Left cardiac atrium (tissue), 4 donors: ENCODE measurements around the gene SLAMF1. TPM values are rescaled to one million over a fixed set of nuclear protein-coding genes. Genes with fewer than 3 reads are reported as not detected.
"Not testable (repeated sequence)": the region's sequence is repeated elsewhere in the genome, so short reads cannot be mapped to it uniquely, and the experiment has no call there.

Experiments
- ATAC-seq, 2 donors: fragments of 200-7000 bp; cut with Tn5 transposase; one replicate each; pipeline ENCODE4 v1.9.1; 2020; ENCODE audit warnings: mild to moderate bottlenecking in 2 of 2, moderate library complexity in 2 of 2
- DNase-seq: peaks from one replicate; pipeline ENCODE4 v3.0.0-alpha.2; 2020
- intact Hi-C, 2 donors: fragments of 100-400 bp; cut with DNase I; formaldehyde crosslinking; loops; one replicate each; pipeline versions ENCODE4 v1.14.1 to v1.15.1; 2022 to 2023
- total RNA-seq, 2 donors: library from RNA; stranded (reverse); fragmentation: NEBNext Ultra II Directional; extraction: Animal tissue kit (Norgen Biotek cat#: 25700); gene quantifications; one replicate each; pipeline ENCODE4 v1.2.1, GENCODE V29; 2021
- donor health status: DM: no; HTN: yes; CAD: no.
- donor health status: DM: no; HTN: yes; CAD: no; lungs with severe emphysema.
- donor health status: DM: yes; HTN: yes; CAD: no.
- donor health status: Dilated cardiomyopathy.

The SLAMF1 gene
- total RNA-seq, 2 donors from 2014 or later, result 0.91 to 0.94 TPM

DNA sequence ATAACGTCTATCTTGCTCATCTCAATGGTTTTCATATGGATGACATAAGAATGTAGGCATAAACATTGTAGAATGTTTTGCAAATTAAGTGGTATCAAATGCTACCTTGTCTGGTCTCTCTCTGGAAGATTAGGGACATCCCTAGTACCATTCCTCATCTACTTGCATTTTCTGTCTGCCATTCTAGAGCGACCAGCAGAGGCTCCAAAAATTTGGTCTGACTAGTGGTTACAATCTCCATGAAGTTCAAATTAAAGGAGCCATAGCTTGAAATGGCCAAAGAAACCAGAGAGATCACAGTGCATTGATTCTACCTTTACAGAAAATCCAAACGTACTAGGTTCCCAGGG, 68.7 kb downstream of the SLAMF1 start:
- DNase-seq (no peak), ATAC-seq (no peak)
- intact Hi-C loops, result no loop called here

DNA sequence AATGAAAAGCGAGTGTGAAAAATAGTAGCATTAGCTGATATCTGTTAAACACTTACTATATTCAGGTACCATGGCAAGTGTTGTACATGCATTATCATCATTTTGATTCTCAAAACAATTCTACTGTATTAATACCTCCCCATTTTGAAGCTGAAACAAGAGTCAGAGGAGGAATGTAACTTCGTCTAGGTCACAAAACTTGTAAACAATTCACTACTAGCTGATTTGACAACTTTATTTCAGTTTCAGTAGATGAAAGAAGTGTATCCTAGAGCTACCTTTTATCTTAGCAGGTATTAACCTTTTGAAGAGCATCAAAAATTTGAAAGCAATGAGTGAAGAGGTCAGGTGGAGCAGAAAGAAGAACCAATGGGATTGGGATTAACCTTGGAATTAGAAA, 69.2 kb downstream of the SLAMF1 start:
- intact Hi-C loops, result no loop called here
- DNase-seq, result no peak
- ATAC-seq, result no peak

DNA sequence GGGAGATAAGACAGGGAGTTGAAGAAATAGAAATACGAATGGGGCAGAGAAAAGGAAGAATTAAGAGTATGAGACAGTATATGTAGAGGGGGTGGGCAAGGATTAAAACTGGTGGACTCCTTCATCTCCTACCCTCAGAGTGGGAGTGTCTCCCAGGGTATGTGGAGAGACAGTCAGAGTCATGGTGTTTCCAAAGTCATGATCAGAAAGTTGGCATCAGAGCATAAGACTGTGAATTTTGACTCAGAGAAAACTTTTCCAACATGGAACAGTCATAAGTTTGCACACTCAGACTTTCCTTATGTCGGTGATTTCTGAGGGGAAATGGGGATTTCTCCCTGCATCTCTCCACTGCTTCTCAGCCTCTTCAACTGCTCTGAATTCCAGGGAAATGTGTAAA, 70.0 kb downstream of the SLAMF1 start:
- no peak for DNase-seq
- no peak for ATAC-seq
- intact Hi-C loops, result no loop called here

DNA sequence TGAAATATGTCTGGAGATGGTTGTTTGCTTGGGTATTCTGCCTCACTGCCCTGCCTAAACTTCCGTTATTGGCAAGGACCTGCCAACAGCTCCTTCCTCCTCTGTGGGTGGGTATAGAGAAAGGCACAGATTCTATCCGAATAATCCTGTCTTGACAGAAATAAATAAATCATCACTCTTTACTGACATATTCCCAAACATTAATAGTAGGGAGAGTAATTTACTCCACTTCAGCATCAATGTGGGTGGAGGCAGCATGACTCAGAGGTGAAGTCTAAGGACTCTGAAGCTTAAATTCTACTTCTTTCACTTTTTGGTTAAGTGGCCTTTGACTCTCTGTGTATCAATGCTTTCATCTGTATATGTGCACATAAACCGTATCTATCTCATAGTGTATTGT, 70.5 kb downstream of the SLAMF1 start:
- DNase-seq (no peak), ATAC-seq (no peak)
- intact Hi-C loops, result no loop called here

DNA sequence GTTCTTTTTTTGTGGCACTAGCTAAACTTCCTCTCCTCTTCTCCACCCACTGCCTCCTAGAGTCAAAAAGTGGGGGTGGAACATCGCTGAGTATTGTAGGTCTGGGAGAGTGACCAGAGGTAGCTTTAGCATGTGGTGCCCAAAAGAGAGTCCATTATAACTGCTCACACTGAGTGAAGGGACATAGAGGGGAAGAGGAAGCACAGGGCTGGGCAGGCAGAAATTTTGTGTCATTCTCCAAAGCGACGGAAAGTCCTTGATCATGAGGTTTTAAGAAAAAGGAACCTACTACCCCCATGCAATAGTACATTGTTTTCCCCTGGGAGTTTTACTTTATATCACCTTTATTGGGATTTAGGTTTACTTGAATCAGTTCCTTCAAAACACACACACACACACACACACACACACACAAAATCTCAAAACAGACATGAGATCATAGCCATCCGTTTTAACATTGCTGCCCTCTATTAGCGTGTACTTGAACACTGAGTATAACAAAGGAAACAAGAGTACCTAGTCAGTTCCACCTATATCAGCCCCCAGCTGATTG, 71.7 kb downstream of the SLAMF1 start:
- peak; percentile 47 to 80 for ATAC-seq

DNA sequence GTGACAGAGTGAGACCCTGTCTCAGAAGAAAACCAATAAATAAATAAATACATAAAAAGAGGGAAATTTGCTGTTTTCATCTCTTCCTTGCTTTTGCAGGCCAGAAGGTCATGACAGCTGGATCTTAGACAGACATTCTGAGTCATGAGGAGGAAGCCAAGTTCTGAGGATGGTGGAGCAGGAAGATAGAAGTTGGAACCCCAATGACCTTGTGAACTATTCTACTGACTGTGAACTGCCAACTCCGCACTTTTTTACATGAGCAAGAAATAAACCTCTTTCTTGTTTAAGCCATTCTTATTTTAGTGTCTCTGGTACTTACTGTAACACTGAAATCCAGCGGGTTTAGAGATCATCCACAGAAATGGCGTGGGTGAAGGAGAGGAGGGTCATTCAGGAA, 76.0 kb downstream of the SLAMF1 start:
- ATAC-seq, result peak in 1 of 2 donors; percentile 61
- intact Hi-C loops, result no loop called here

More for the DNA sequence above, 71.7 kb downstream of the SLAMF1 start:
- intact Hi-C loops, result no loop called here
- no peak for DNase-seq

DNA sequence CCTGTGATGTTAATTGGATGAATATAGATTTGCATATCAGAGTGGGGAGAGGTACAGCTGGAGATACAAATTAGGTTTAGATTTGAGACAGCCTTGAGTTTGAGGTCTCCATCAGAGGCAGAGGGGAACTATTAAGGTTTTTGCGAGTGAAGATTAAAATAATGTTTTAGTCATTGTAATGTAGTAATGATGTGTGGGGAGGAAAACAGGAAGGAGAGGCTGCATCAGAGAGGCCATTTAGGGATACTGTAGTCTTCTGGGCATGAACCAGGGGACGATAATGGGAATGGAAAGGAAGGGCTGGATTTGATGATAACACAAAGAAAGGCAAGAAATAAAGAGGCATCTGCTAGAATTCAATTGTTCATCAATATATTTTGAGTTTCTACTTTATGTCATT, 77.0 kb downstream of the SLAMF1 start:
- ATAC-seq (no peak), DNase-seq (no peak)
- intact Hi-C loops, result no loop called here

More for the DNA sequence above, 76.0 kb downstream of the SLAMF1 start:
- DNase-seq, result no peak

DNA sequence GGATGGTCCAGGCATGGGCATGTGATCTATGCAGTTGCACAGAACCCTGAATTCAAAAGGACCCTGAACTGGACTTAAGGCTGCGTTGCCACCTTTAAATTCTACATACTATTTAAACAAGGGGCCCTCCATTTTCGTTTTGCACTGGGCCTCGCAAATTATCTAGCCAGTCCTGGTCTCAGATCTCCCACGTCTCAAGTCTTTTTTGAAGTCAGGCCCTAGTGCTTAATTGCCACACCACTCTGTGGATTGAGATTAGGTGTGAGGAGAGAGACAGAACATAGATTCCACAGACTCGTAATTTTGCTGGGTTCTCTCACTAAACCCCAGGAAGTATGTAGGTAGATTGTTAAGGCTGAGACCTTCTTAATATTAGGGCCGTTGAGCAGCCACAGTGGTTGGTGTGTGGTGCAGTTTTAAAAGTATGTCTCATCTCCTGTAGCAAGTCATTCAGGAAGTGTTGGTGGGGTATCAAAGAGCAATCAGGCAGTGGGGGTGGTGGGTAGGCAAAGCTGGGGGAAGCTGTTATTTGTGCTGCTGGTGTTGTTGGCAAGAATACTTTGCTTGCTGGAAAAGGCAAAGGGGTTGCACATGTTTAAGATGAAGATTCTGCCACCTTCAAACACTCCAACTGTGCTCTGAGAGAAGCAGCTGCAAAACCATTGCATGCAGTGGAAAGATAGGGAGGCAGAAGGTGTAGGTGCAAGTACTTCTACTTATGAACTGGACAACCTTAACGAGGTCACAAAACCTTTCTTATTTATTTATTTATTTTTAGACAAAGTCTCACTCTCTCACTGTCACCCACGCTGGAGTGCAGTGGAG, 78.8 kb downstream of the SLAMF1 start:
- DNase-seq (no peak), ATAC-seq (peak in 1 of 2 donors; percentile 78)
- intact Hi-C loops, result no loop called here

DNA sequence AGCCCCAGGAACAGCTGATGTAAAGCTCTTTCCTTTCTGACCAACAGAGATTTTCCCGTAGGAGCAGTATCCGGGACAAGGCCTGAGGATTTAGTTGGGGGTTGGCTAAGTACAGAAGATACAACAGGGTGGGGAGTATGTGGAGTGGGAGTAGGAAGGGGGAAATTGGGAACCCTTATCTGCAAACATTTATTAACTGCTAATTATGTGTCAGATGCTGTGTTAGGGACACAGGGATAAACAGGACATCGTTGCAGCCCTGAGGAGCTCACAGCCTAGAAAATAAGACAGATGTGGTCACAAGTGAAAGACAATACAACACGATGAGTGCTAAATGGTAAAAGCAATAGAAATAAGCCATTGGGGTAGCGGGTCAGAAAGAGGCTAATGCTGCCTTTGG, 79.5 kb downstream of the SLAMF1 start:
- intact Hi-C loops, result no loop called here
- DNase-seq (no peak), ATAC-seq (no peak)

DNA sequence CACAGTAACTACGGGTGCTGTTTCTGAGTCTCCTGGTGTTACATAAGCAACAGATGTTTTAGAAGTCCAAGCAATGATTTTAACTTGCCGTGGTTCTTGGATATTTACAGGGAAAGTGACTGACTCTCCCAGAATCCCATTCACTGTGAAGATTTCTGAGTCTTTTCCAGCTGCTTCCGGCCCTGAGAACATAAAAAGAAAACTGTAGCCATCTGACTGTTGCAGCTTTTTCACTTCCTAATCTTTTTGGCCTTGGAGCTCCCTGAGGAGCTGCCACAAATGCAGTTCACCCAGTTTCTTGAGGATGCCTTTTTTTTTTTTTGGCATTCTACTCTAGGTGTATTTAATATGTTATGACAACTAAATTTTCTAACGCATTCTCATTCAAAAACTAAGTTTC, 81.3 kb downstream of the SLAMF1 start:
- intact Hi-C loops, result no loop called here
- DNase-seq (no peak), ATAC-seq (no peak)

DNA sequence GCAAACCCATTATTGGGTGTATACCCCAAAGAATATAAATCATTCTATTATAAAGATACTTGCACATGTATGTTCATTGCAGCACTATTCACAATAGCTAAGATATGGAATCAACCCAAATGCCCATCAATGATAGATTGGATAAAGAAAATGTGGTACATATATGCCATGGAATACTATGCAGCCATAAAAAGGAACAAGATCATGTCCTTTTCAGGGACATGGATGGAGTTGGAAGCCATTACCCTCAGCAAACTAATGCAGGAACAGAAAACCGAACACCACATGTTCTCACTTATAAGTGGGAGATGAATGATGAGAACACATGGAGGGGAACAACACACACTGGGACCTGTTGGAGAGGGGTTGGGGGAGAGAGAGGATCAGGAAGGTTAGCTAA, 83.6 kb downstream of the SLAMF1 start:
- intact Hi-C loops, ATAC-seq, DNase-seq: not testable (repeated sequence)

DNA sequence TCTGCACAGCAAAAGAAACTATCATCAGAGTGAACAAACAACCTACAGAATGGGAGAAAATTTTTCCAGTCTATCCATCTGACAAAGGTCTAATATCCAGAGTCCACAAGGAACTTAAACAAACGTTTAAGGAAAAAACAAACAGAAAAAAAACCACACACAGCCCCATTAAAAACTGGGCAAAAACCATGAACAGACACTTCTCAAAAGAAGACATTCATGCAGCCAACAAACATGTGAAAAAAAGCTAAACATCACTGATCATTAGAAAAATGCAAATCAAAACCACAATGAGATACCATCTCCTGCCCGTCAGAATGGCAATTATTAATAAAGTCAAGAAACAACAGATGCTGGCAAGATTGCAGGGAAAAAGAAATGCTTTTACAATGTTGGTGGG, 84.1 kb downstream of the SLAMF1 start:
- DNase-seq, intact Hi-C loops, ATAC-seq: not testable (repeated sequence)

DNA sequence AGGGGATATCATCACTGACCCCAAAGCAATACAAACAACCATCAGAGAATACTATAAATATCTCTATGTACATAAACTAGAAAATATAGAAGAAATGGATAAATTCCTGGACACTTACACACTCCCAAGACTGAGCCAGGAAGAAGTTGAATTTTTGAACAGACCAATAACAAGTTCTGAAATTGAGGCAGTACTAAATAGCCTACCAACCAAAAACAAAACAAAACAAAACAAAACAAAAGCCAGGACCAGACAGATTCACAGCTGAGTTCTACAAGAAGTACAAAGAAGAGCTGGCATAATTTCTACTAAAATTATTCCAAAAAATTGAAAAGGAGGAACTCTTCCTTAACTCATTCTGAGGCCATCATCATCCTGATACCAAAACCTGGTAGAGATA, 86.0 kb downstream of the SLAMF1 start:
- intact Hi-C loops, result no loop called here
- DNase-seq (no peak), ATAC-seq (no peak)

DNA sequence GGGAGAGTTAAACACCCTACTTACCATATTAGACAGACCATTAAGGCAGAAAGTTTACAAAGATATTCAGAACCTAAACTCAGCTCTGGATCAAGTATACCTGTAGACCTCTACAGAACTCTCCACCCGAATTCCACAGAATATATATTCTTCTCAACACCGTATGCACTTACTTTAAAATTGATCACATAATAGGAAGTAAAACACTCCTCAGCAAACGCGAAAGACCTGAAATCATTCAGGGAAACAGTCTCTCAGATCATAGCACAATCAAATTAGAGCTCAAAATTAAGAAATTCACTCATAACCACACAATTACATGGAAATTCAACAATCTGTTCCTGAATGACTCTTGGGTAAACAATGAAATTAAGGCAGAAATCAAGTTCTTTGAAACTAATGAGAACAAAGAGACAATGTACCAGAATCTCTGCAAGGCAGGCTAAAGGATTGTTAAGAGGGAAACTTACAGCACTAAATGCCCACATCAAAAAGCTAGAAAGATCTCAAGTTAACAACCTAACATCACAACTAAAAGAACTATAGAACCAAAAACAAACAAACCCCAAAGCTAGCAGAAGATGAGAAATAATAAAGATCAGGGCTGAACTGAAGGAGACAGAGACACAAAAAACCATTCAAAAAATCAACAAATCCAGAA, 86.7 kb downstream of the SLAMF1 start:
- ATAC-seq, result no peak
- intact Hi-C loops, result no loop called here
- no peak for DNase-seq

DNA sequence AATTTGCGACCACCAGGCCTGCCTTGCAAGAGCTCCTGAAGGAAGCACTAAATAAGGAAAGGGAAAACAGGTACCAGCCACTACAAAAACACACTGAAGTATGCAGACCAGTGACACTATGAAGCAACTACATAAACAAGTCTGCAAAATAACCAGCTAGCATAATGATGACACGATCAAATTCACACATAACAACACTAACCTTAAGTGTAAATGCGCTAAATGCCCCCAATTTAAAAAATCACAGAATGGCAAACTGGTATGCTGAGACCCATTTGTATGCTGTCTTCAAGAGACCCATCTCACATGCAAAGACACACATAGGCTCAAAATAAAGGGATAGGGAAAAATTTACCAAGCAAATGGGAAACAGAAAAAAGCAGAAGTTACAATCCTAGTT, 87.4 kb downstream of the SLAMF1 start:
- ATAC-seq, DNase-seq, intact Hi-C loops: not testable (repeated sequence)

DNA sequence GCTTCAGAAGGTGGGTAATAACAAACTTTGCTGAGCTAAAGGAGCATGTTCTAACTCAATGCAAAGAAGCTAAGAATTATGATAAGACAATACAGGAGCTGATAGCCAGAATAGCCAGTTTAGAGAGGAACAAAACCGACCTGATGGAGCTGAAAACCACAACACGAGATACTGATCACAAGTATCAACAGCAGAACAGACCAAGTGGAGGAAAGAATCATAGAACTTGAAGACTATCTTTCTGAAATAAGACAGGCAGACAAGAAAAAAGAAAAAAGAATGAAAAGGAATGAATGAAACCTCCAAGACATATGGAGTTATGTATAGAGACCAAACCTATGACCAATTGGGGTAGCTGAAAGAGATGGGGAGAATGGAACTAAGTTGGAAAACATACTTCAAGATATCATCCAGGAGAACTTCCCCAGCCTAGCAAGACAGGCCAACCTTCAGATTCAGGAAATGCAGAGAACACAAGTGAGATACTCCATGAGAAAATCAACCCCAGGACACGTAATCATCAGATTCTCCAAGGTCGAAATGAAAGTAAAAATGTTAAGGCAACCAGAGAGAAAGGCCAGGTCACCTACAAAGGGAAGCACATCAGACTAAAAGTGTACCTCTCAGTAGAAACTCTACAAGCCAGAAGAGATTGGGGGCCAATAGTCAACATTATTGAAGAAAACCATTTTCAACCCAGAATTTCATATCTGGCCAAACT, 88.0 kb downstream of the SLAMF1 start:
- no peak for ATAC-seq
- intact Hi-C loops, result no loop called here
- DNase-seq, result no peak
